Esophagus muscularis mucosa (tissue), 4 donors: ENCODE measurements around the gene LYPD6B.

Experiments
- CTCF ChIP-seq, 3 experiments: fragments of 200-600 bp in 2 of 3; fragments of 450-650 bp in 1 of 3; sonication (generic) in 2 of 3; IDR thresholded peaks; one replicate each; pipeline ENCODE4 v1.5.1; 2017 to 2019; ENCODE audit warnings: antibody characterized with exemption in 3 of 3, mild to moderate bottlenecking in 2 of 3, moderate library complexity in 1 of 3
- EP300 ChIP-seq: sonication (generic); formaldehyde crosslinking; IDR thresholded peaks from one replicate; pipeline ENCODE4 v1.6.1; 2017; ENCODE audit warnings: antibody characterized with exemption
- POLR2A ChIP-seq: fragments of 450-650 bp; IDR thresholded peaks from one replicate; pipeline ENCODE4 v1.6.1; 2017; ENCODE audit warnings: antibody characterized with exemption, moderate library complexity, mild to moderate bottlenecking, low read depth

GRCh38 chr2:149015501-149015900 is 23.0 kb upstream of the LYPD6B start:
- no peak for TF ChIP-seq EP300
- no peak for TF ChIP-seq POLR2A
- TF ChIP-seq CTCF (IDR thresholded peaks at IDR 0.05): no peak
